Measurements from ENCODE around the gene RRAS2. TPM values are rescaled to one million over a fixed set of nuclear protein-coding genes. Genes with fewer than 3 reads are reported as not detected.
A peak's percentile ranks its signal among the peaks of the same experiment; 100 is the strongest.
"Not testable (repeated sequence)": the region's sequence is repeated elsewhere in the genome, so short reads cannot be mapped to it uniquely, and the experiment has no call there.

RRAS2 gene
- total RNA-seq, 1 donor from 2014 or later: 26.8 TPM

- no peak for DNase-seq
These were observed 52.5 kb downstream of the RRAS2 start for GRCh38 chr11:14306481-14306880.

DNA sequence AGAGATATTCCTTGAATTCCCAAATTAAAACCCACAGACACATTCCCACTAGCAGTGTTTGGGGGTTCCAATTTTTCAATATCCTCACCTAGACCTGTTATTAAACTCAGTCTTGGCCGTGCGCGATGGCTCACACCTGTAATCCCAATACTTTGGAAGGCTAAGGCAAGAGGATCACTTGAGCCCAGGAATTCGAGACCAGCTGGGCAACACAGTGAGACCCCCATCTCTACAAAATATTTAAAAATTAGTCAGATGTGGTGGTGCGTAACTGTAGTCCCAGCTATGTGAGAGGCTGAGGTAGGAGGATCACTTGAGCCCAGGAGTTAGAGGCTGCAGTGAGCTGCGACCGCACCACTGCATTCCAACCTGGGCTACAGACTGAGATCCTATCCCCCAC is 53.3 kb downstream of the RRAS2 start:
- DNase-seq: no peak

DNA sequence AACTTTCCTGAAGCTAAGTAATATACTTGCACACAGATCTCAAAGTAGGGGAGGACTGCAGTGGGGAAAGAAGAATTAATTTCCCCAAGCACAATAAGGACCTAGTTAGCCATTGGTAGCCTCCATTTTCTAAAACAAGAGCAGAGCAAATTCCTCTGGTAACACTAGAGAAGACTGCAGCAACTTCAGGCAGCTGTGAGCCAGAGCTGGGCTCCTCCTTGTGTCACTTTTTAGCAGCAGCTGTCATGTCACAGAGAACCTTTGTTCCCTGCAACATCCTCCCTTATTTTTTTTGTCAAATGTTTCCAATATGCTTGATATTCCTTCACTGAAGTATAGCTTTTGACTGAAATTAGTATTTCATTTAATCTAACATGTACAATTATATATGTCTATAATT is 54.4 kb downstream of the RRAS2 start:
- DNase-seq: no peak

- DNase-seq: peak; percentile 34
These were observed 58.2 kb downstream of the RRAS2 start for GRCh38 chr11:14300661-14301304.

GRCh38 chr11:14299921-14300320 is 59.1 kb downstream of the RRAS2 start:
- DNase-seq: no peak

DNA sequence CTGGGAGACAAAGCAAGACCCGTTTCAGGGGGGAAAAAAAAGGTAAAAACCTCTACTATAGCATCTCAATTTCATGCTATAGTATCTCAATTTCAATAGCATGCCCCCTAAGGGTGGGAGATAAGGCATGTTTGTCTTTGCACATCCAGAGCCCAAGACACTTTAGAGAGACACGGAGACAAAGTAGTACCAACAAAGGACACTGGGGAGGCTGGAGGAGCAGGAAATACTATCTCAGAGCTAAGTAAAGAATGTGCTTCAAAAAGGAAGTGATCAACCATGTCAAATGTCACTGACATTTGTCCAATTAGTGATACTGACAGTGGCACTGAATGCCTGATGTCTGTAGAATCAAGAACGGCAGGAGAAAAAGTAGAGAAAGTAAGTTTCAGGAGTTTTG is 68.6 kb downstream of the RRAS2 start:
- no peak for DNase-seq

GRCh38 chr11:14288189-14288935 is 70.6 kb downstream of the RRAS2 start:
- DNase-seq: no peak

GRCh38 chr11:14278869-14279268 is 80.1 kb downstream of the RRAS2 start:
- not testable (repeated sequence) for DNase-seq

- no peak for DNase-seq
These were observed 83.9 kb downstream of the RRAS2 start for GRCh38 chr11:14275076-14275475.

DNA sequence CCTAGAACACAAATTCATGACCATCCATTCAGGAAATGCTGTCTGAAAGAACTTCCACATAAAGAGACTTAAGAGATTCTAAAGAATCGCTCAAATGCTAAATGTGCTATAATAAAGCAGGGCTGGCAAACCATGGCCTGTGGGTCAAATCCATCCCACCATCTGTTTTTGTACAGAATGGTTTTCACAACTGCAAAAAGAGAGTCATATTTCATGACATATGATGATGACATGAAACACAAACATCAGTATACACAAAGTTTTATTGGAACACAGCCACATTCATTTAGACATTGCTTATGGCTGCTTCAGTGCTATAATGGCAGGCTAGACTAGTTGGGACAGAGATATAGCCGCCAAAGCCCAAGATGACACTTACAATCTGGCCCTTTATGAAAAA is 85.1 kb downstream of the RRAS2 start:
- no peak for DNase-seq

- DNase-seq: no peak
These were observed 88.1 kb downstream of the RRAS2 start for GRCh38 chr11:14270690-14271542.

- no peak for DNase-seq
These were observed 89.0 kb downstream of the RRAS2 start for GRCh38 chr11:14269692-14270573.

DNA sequence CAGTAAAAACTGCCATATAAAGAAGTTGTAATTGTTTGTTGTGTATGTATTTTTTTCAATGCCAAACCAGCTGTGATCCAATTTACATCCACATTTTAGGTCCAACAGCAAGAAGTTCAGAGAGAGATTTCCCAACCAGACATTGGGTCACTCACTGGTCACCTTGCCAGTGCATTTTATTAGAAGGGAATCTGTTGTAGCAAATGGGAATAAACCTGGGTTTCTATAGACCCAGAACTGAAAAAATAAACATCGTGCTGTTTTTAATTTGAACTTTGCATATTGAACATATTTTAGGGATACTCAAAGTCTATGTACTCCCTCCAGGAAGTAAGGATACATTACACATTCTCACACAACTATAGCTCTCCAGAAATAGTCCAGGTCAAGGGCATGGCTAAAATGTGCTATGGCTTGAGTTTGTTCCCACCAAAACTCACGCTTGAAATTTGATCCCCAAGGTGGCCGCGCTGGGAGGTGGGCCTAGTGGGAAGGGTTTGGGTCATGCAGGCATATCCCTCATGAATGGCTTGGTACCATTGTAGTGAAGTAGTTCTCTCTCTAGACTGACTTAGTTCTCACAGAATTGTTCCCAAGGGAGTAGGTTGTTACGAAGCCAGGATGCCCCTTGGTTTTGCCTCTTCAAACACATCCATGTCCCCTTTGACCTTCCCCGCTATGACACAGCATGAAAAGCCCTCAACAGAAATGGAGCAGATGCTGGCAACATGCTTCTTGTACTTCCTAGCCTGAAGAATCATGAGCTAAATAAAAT is 90.9 kb downstream of the RRAS2 start:
- DNase-seq: no peak

GRCh38 chr11:14266622-14267021 is 92.4 kb downstream of the RRAS2 start:
- DNase-seq: no peak

- no peak for DNase-seq
These were observed 94.0 kb downstream of the RRAS2 start for GRCh38 chr11:14264966-14265365.

- no peak for DNase-seq
These were observed 96.6 kb downstream of the RRAS2 start for GRCh38 chr11:14262271-14262846.

DNA sequence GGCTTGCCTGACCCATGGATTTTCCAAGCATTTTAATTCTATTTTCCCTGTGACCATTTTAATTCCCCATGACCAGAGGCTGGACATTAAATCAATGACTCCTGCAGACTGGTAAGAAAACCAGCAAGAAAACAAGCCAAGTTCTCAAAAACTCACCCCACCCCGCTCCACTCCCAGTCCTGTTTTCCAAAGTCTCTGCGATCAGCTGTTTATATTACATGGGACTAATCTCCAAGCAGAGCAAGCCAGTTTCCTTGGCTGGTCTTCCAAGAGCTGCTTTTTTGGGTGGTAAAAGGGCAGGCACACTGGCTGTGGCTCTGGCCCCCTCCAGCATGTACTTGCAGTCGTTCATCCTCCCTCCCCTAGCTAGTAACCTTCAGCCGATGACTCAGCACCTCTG is 97.9 kb downstream of the RRAS2 start:
- no peak for DNase-seq

GRCh38 chr11:14259878-14260277 is 99.1 kb downstream of the RRAS2 start:
- DNase-seq: no peak

GRCh38 chr11:14259186-14259784 is 99.7 kb downstream of the RRAS2 start:
- no peak for DNase-seq

GRCh38 chr11:14258221-14258935 is 100.6 kb downstream of the RRAS2 start:
- no peak for DNase-seq
